HG02840 (cell line): ENCODE data around the gene ASIC1.

ENCODE experiments used
- ATAC-seq: cut with Tn5 transposase; IDR thresholded peaks from one replicate; pipeline ENCODE4 v1.9.1; 2021; ENCODE audit warnings: mild to moderate bottlenecking, moderate library complexity, moderate number of reproducible peaks; ENCODE audit not compliant: unreplicated experiment, low FRiP score

Gene ASIC1

DNA sequence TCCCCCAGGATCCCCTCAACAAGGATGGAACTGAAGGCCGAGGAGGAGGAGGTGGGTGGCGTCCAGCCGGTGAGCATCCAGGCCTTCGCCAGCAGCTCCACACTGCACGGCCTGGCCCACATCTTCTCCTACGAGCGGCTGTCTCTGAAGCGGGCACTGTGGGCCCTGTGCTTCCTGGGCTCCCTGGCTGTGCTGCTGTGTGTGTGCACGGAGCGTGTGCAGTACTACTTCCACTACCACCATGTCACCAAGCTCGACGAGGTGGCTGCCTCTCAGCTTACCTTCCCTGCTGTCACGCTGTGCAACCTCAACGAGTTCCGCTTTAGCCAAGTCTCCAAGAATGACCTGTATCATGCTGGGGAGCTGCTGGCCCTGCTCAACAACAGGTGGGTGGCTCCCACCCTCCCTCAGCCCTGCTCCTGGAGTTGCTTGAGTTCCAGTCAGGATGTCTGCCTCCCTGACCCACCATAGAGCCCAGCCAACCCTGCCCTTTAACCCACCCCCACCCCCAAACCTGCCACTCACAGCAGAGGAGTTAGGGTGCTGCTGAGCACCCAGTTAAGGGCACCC, 1.4 kb downstream of the ASIC1 start:
- ATAC-seq, result no peak

- no peak for ATAC-seq
Observed at GRCh38 chr12:50059440-50060119, 2.2 kb downstream of the ASIC1 start.

GRCh38 chr12:50060120-50060468, 2.7 kb downstream of the ASIC1 start:
- no peak for ATAC-seq

GRCh38 chr12:50061171-50061570, 3.8 kb downstream of the ASIC1 start:
- ATAC-seq, result no peak

GRCh38 chr12:50061946-50062686, 4.7 kb downstream of the ASIC1 start:
- ATAC-seq, result no peak

GRCh38 chr12:50062728-50063460, 5.5 kb downstream of the ASIC1 start:
- ATAC-seq, result no peak

DNA sequence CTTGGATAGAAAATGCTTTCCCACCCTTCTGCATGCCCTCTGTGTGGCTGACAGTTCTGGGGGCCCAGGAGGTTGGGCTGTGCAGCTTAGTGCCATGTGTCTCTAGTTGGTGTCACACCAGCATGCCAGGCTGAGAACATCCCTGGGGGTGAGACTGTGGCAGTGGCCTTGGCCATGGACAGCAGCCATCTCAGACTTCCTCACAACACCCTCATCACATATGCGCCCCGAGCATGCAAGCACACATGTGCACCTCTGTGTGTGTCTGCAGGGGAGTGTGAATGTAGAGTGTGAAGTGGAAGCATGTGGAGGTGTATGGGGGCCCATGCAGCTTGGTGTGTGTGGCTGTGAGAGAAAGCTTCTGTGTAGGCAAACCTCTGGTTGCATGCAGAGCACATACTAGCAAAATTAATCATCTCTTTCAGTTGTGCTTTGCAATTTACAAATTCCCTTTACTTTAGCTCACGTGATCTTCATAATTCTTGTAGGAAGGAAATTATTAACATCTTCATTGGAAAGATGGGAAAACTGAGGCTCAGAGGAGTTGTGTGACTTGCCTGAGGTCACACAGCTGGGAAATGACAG, 8.4 kb downstream of the ASIC1 start:
- no peak for ATAC-seq

GRCh38 chr12:50066402-50066801, 9.0 kb downstream of the ASIC1 start:
- no peak for ATAC-seq

DNA sequence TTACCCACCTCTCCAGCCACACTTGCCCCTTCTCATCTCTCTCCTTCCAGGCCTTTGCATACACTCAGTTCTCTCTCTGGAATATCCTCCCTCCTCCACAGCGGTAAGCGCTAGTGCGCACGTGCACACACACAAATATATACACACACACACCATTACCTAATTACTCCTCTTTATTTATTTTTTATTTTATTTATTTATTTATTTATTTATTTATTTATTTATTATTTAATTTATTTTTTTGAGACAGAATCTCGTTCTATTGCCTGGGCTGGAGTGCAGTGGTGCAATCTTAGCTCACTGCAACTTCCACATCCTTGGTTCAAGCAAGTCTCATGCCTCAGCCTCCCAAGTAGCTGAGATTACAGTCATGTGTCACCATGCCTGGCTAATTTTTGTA, 11.7 kb downstream of the ASIC1 start:
- ATAC-seq, result no peak

- ATAC-seq, result no peak
Observed at GRCh38 chr12:50069539-50069938, 12.1 kb downstream of the ASIC1 start.

- ATAC-seq, result no peak
Observed at GRCh38 chr12:50070314-50071060, 13.1 kb downstream of the ASIC1 start.

- ATAC-seq, result no peak
Observed at GRCh38 chr12:50072198-50072907, 15.0 kb downstream of the ASIC1 start.

- ATAC-seq, result no peak
Observed at GRCh38 chr12:50073206-50073605, 15.8 kb downstream of the ASIC1 start.

GRCh38 chr12:50073712-50074111, 16.3 kb downstream of the ASIC1 start:
- ATAC-seq, result no peak

GRCh38 chr12:50074936-50075807, 17.8 kb downstream of the ASIC1 start:
- ATAC-seq, result peak; percentile 70

DNA sequence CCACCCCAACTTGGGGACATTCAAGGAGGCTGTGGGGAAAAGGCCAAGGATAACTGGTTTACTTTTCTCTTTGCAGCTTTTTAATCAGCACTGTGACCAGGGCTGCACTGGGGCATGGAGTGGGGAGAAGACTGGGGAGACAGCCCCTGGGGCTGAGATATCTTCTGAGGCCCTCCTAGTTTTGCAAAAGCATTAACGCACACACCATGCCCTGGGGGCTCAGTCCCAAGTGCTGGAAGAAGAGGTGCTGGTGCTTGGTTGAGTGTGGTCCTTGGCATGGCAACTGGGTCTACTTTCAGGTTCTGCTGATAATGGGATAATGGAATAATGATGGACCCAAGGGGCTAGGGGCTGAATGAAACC, 18.4 kb downstream of the ASIC1 start:
- no peak for ATAC-seq

DNA sequence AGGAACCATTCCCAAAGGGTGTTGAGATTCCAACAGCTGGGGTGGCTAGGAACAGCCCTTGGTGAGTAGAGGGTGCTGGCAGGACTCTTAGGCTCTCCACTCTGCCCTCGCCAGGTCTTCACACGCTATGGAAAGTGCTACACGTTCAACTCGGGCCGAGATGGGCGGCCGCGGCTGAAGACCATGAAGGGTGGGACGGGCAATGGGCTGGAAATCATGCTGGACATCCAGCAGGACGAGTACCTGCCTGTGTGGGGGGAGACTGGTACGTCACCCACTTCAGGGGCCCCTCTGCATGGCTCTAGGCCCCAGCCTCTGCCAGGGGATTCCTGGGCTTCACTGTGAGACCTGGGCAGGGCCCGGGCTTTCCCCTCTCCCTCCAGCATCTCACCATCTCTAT, 19.7 kb downstream of the ASIC1 start:
- no peak for ATAC-seq

- ATAC-seq, result no peak
Observed at GRCh38 chr12:50078281-50078680, 20.9 kb downstream of the ASIC1 start.

DNA sequence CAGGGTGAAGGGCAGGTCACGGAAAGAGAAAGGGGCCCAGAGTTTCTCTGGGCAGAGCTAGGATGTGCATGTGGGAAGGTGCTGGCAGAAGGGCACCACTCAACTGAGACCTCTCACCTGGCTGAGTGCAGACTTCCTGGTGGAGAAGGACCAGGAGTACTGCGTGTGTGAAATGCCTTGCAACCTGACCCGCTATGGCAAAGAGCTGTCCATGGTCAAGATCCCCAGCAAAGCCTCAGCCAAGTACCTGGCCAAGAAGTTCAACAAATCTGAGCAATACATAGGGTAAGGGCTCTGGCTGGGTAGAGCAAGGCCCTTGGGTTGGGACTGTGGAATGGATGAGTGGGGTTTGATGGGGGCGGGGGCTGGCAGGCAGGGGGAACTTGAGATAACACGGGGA, 22.4 kb downstream of the ASIC1 start:
- no peak for ATAC-seq
